ENCODE measurements around the gene NSMCE3. TPM values are rescaled to one million over a fixed set of nuclear protein-coding genes. Genes with fewer than 3 reads are reported as not detected.

Gene NSMCE3
- total RNA-seq, 1 donor: 9.8 TPM

- DNase-seq (ENCODE audit: insufficient read length, low spot score, missing footprints): peak; percentile 38
- H3K4me1 ChIP-seq (ENCODE audit: insufficient read depth, low read length): no peaks in the 10 kb centered on the region
Measured at GRCh38 chr15:29242456-29243242, 27.0 kb downstream of the NSMCE3 start.

GRCh38 chr15:29241207-29241606 lies 28.4 kb downstream of the NSMCE3 start:
- TF ChIP-seq CTCF (IDR thresholded peaks at IDR 0.05; ENCODE audit: extremely low read depth, low read depth, low read length): no peak
- H3K4me2 ChIP-seq (ENCODE audit: insufficient read depth, low read length): no peak overlapping the region
- H4K20me1 ChIP-seq (ENCODE audit: insufficient read depth, low read length): no peaks in the 10 kb centered on the region
- H3K36me3 ChIP-seq (ENCODE audit: insufficient read depth, low read length): no peaks in the 10 kb centered on the region
- no peaks in the 10 kb centered on the region for H3K4me1 ChIP-seq (ENCODE audit: insufficient read depth, low read length)
- no peak overlapping the region for H3K27ac ChIP-seq (ENCODE audit: low read depth, low read length)
- no peaks in the 10 kb centered on the region for H3K9me3 ChIP-seq (ENCODE audit: low read depth, low read length)
- H2AFZ ChIP-seq (ENCODE audit: low read length): no peak overlapping the region
- no peaks in the 10 kb centered on the region for H3K27me3 ChIP-seq (ENCODE audit: insufficient read depth, low read length)
- no peak for DNase-seq (ENCODE audit: insufficient read length, low spot score, missing footprints)
- no peak overlapping the region for H3K4me3 ChIP-seq (ENCODE audit: insufficient read depth, low read length)
- no peaks in the 10 kb centered on the region for H3K79me2 ChIP-seq (ENCODE audit: insufficient read depth, low read length)

More at GRCh38 chr15:29242456-29243242, 27.0 kb downstream of the NSMCE3 start:
- Histone ChIP-seq H3K79me2 (ENCODE audit: insufficient read depth, low read length) (no peaks in the 10 kb centered on the region), H3K4me2 (ENCODE audit: insufficient read depth, low read length) (no peak overlapping the region), H3K9me3 (ENCODE audit: low read depth, low read length) (no peaks in the 10 kb centered on the region), H3K36me3 (ENCODE audit: insufficient read depth, low read length) (no peaks in the 10 kb centered on the region), H3K27me3 (ENCODE audit: insufficient read depth, low read length) (no peaks in the 10 kb centered on the region), H4K20me1 (ENCODE audit: insufficient read depth, low read length) (no peaks in the 10 kb centered on the region), H3K27ac (ENCODE audit: low read depth, low read length) (no peak overlapping the region), H3K4me3 (ENCODE audit: insufficient read depth, low read length) (no peak overlapping the region), H2AFZ (ENCODE audit: low read length) (no peak overlapping the region)
- no peak for TF ChIP-seq CTCF (IDR thresholded peaks at IDR 0.05; ENCODE audit: extremely low read depth, low read depth, low read length)

DNA sequence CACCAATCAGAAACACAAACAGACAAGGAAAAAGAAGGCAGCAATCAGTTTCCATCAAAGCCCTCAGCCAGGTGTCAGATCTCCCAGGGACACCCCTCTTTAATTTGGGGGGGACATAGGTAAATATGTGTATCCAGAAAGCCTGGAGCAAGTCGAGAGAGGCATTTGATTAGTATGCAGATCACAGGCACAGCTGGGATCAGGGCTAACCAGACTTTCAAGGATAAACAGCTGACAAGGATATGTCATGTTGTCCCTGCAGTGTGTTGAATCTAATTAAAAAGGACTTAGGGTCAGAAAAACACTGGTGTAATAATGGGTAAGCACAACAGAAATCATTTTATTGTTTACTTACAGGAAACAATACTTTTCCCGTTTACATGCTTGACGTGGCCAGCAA lies 30.2 kb downstream of the NSMCE3 start:
- H3K36me3 ChIP-seq (ENCODE audit: insufficient read depth, low read length): no peaks in the 10 kb centered on the region
- no peak for TF ChIP-seq CTCF (IDR thresholded peaks at IDR 0.05; ENCODE audit: extremely low read depth, low read depth, low read length)
- H3K4me3 ChIP-seq (ENCODE audit: insufficient read depth, low read length): no peak overlapping the region
- no peaks in the 10 kb centered on the region for H3K9me3 ChIP-seq (ENCODE audit: low read depth, low read length)
- no peak overlapping the region for H3K27ac ChIP-seq (ENCODE audit: low read depth, low read length)
- H3K4me2 ChIP-seq (ENCODE audit: insufficient read depth, low read length): no peak overlapping the region
- H4K20me1 ChIP-seq (ENCODE audit: insufficient read depth, low read length): no peaks in the 10 kb centered on the region
- DNase-seq (ENCODE audit: insufficient read length, low spot score, missing footprints): no peak
- no peaks in the 10 kb centered on the region for H3K79me2 ChIP-seq (ENCODE audit: insufficient read depth, low read length)
- no peaks in the 10 kb centered on the region for H3K27me3 ChIP-seq (ENCODE audit: insufficient read depth, low read length)
- H2AFZ ChIP-seq (ENCODE audit: low read length): no peak overlapping the region
- H3K4me1 ChIP-seq (ENCODE audit: insufficient read depth, low read length): no peaks in the 10 kb centered on the region

DNA sequence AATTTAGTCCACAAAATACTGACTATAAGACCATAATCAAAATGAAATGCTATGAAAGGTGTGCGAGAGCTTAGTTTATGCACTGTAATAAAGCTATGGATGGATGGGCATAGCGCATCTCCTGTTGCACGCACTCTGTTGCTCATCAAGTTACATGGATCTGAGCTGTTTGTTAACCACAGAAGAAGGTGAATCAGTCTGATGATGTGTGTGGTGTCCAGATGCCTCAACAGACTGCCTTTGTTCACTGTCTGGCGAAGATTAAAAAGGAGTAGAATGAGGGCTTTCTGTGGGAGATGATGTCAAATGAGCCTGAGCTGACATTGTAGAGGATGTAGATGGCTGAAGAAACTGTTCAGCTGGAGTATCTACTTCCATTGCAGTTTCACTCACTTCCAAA lies 36.1 kb downstream of the NSMCE3 start:
- no peak for DNase-seq (ENCODE audit: insufficient read length, low spot score, missing footprints)

More for the DNA sequence above, 36.1 kb downstream of the NSMCE3 start:
- H3K4me2 ChIP-seq (ENCODE audit: insufficient read depth, low read length): no peak overlapping the region
- H3K27ac ChIP-seq (ENCODE audit: low read depth, low read length): no peak overlapping the region
- H3K9me3 ChIP-seq (ENCODE audit: low read depth, low read length): no peaks in the 10 kb centered on the region
- H3K27me3 ChIP-seq (ENCODE audit: insufficient read depth, low read length): no peaks in the 10 kb centered on the region
- H3K4me1 ChIP-seq (ENCODE audit: insufficient read depth, low read length): no peaks in the 10 kb centered on the region
- no peak for TF ChIP-seq CTCF (IDR thresholded peaks at IDR 0.05; ENCODE audit: extremely low read depth, low read depth, low read length)
- H3K36me3 ChIP-seq (ENCODE audit: insufficient read depth, low read length): no peaks in the 10 kb centered on the region
- H3K79me2 ChIP-seq (ENCODE audit: insufficient read depth, low read length): no peaks in the 10 kb centered on the region
- no peak overlapping the region for H2AFZ ChIP-seq (ENCODE audit: low read length)
- H4K20me1 ChIP-seq (ENCODE audit: insufficient read depth, low read length): no peaks in the 10 kb centered on the region
- H3K4me3 ChIP-seq (ENCODE audit: insufficient read depth, low read length): no peak overlapping the region

Measured in osteoblast (primary cell).